SK-N-SH (cell line): Measurements from ENCODE around the gene EHD3. TPM values are rescaled to one million over a fixed set of nuclear protein-coding genes. Genes with fewer than 3 reads are reported as not detected.

ENCODE experiments used
- CTCF ChIA-PET: fragments of 300-600, 350-600 bp; formaldehyde crosslinking; extraction: SDS; loops from one replicate; lab custom pipeline; 2021; lab: Yijun Ruan, JAX
- POLR2A ChIA-PET: fragments of 350-600 bp; sonication (Branson Sonifier 250); formaldehyde crosslinking; extraction: SDS; loops from one replicate; lab custom pipeline; 2020; ENCODE audit warnings: antibody characterized with exemption, inconsistent platforms; lab: Yijun Ruan, JAX
- DNase-seq: peaks from one replicate; pipeline ENCODE4 v3.0.0; 2012
- H2AFZ ChIP-seq: fragments of 200-600 bp; sonication (generic); 2 replicates; pipeline ENCODE4 v1.8.1; 2016; ENCODE audit warnings: antibody characterized with exemption, mild to moderate bottlenecking, low read depth
- H3F3A ChIP-seq: fragments of 200-600 bp; sonication (generic); replicated peaks from 2 replicates; pipeline ENCODE3; 2016; ENCODE audit warnings: antibody characterized with exemption, mild to moderate bottlenecking; ENCODE audit not compliant: insufficient read depth
- H3K27ac ChIP-seq, 2 experiments: fragments of 200-500 bp in 1 of 2; fragments of 200-600 bp in 1 of 2; sonication (Bioruptor generic) in 1 of 2; sonication (generic), shearing (Covaris generic) in 1 of 2; 2 replicates each; pipeline versions ENCODE4 v1.5.1 to v1.6.1; 2014 to 2016; ENCODE audit warnings: low read depth in 2 of 2, inconsistent platforms in 1 of 2, low read length in 1 of 2, mild to moderate bottlenecking in 1 of 2, mixed read lengths in 1 of 2
- H3K27me3 ChIP-seq: fragments of 200-600 bp; sonication (generic), shearing (Covaris generic); 2 replicates; pipeline ENCODE4 v1.6.1; 2016; ENCODE audit warnings: mixed run types; ENCODE audit not compliant: insufficient read depth
- H3K36me3 ChIP-seq, 2 experiments: fragments of 200-500 bp in 1 of 2; fragments of 200-600 bp in 1 of 2; sonication (Bioruptor generic) in 1 of 2; sonication (generic) in 1 of 2; replicated peaks in 1 of 2; 2 replicates each; pipeline versions ENCODE3 to v1.5.1; 2014 to 2016; ENCODE audit warnings: low read length in 1 of 2, mild to moderate bottlenecking in 1 of 2; ENCODE audit not compliant: insufficient read depth in 2 of 2, control insufficient read depth in 1 of 2
- H3K4me1 ChIP-seq, 2 experiments: fragments of 200-500 bp in 1 of 2; fragments of 200-600 bp in 1 of 2; sonication (Bioruptor generic) in 1 of 2; sonication (generic), shearing (Covaris generic) in 1 of 2; 2 replicates each; pipeline versions ENCODE4 v1.5.1 to v1.6.1; 2014 to 2016; ENCODE audit warnings: low read depth in 1 of 2, low read length in 1 of 2, mixed run types in 1 of 2; ENCODE audit not compliant: insufficient read depth in 2 of 2, control insufficient read depth in 1 of 2
- H3K4me2 ChIP-seq: fragments of 200-600 bp; sonication (generic), shearing (Covaris generic); 2 replicates; pipeline ENCODE4 v1.6.1; 2017; ENCODE audit warnings: mixed run types
- H3K4me3 ChIP-seq, 2 experiments: fragments of 200-500 bp in 1 of 2; fragments of 200-600 bp in 1 of 2; sonication (Bioruptor generic) in 1 of 2; sonication (generic), shearing (Covaris generic) in 1 of 2; 2 replicates each; pipeline versions ENCODE4 v1.5.1 to v1.8.1; 2014 to 2016; ENCODE audit warnings: low read depth in 2 of 2, inconsistent platforms in 1 of 2, low read length in 1 of 2, mild to moderate bottlenecking in 1 of 2, mixed read lengths in 1 of 2, moderate library complexity in 1 of 2
- H3K79me2 ChIP-seq: fragments of 200-600 bp; sonication (generic); 2 replicates; pipeline ENCODE4 v1.8.1; 2017; ENCODE audit warnings: mild to moderate bottlenecking; ENCODE audit not compliant: insufficient read depth
- H3K9ac ChIP-seq: fragments of 200-600 bp; sonication (generic); 2 replicates; pipeline ENCODE4 v1.6.1; 2017; ENCODE audit warnings: mixed run types
- H3K9me2 ChIP-seq: fragments of 200-600 bp; sonication (generic); 2 replicates; pipeline ENCODE4 v1.6.1; 2017; ENCODE audit warnings: mixed run types
- H3K9me3 ChIP-seq: fragments of 200-600 bp; sonication (generic); 2 replicates; pipeline ENCODE4 v1.6.1; 2017; ENCODE audit warnings: mixed run types, mild to moderate bottlenecking, moderate library complexity
- H4K20me1 ChIP-seq: fragments of 200-600 bp; sonication (generic); 2 replicates; pipeline ENCODE4 v1.6.1; 2017; ENCODE audit warnings: mild to moderate bottlenecking, mixed run types; ENCODE audit not compliant: insufficient read depth
- EP300 ChIP-seq, 2 experiments: IDR thresholded peaks; 2 replicates each; pipeline versions ENCODE4 v1.4.0 to v1.6.1; 2012; ENCODE audit warnings: borderline replicate concordance in 1 of 2, low read depth in 1 of 2, low read length in 1 of 2
- FOXJ3 ChIP-seq: sonication (generic); formaldehyde crosslinking; IDR thresholded peaks from 2 replicates; pipeline ENCODE4 v1.5.1; 2020; ENCODE audit warnings: mild to moderate bottlenecking, missing genetic modification reagents
- NFIC ChIP-seq: IDR thresholded peaks from 2 replicates; pipeline ENCODE4 v1.4.0; 2012; ENCODE audit warnings: borderline replicate concordance
- NRF1 ChIP-seq: IDR thresholded peaks from 2 replicates; pipeline ENCODE4 v1.6.1; 2012; ENCODE audit warnings: low read depth, mild to moderate bottlenecking, low read length
- PBX3 ChIP-seq: IDR thresholded peaks from 2 replicates; pipeline ENCODE4; 2012
- RCOR1 ChIP-seq: fragments of 150-350 bp; IDR thresholded peaks from 2 replicates; pipeline ENCODE4 v1.6.1; 2017; ENCODE audit warnings: antibody characterized with exemption, low read length
- REST ChIP-seq: IDR thresholded peaks from 2 replicates; pipeline ENCODE4 v1.6.1; 2012; ENCODE audit warnings: mild to moderate bottlenecking, low read depth, low read length, moderate library complexity
- TAF1 ChIP-seq: IDR thresholded peaks from 2 replicates; pipeline ENCODE4 v1.6.1; 2012; ENCODE audit warnings: low read depth, mild to moderate bottlenecking, low read length, moderate library complexity, borderline replicate concordance
- ZBTB33 ChIP-seq: IDR thresholded peaks from 2 replicates; pipeline ENCODE4 v1.4.0; 2012; ENCODE audit warnings: low read depth, borderline replicate concordance
- WGBS: methylation state at CpG from one replicate; pipeline ENCODE4 v1.1.6; 2017; ENCODE audit warnings: low lambda C conversion rate; 5-methylcytosine and 5-hydroxymethylcytosine counted together
- polyA plus RNA-seq, 3 experiments: library from polyadenylated mRNA; depleted of rRNA; stranded (reverse); fragments of >200 nt; gene quantifications; 2 replicates each; pipeline ENCODE4 v1.2.3, GENCODE V29; 2012

The EHD3 gene
- polyA plus RNA-seq, 1 of the 3 experiments (the other 2 are of a cell fraction): 45.4 TPM

- TF ChIP-seq ZBTB33: no peak
- TF ChIP-seq NRF1: no peak
- no peak for TF ChIP-seq NFIC
- TF ChIP-seq EP300 (IDR thresholded peaks at IDR 0.05; ENCODE audit: borderline replicate concordance in 1 of 2, low read depth in 1 of 2, low read length in 1 of 2): peak in 1 of 2 experiments; percentile 36; a peak in 1 of 4 replicates
- TF ChIP-seq TAF1: no peak
- no peak for TF ChIP-seq REST
Measured at GRCh38 chr2:31246184-31246852, 12.4 kb downstream of the EHD3 start (continued).

GRCh38 chr2:31247711-31248110 lies 13.8 kb downstream of the EHD3 start:
- 71% methylated on average over 5 of the region's 5 CpGs for WGBS
- ChIA-PET CTCF (interaction anchor here (0.9 to 1.8 kb wide), 2 partner anchors 43 to 86 kb away, joined by 3 to 7 read pairs; no protein-coding TSS in a partner anchor), POLR2A (no interaction called here)
- Histone ChIP-seq H3K4me1 (peaks cover 4 to 6% of the 10 kb centered on the region in 2 experiments; a peak in 1 of 4 replicates), H3K9me3 (no peaks in the 10 kb centered on the region), H3K79me2 (peaks cover 8% of the 10 kb centered on the region; the same call in 1 of the 2 replicates), H3K4me3 (no peak overlapping the region), H3K9ac (no peak overlapping the region), H3K27ac (no peak overlapping the region), H4K20me1 (peaks cover 8% of the 10 kb centered on the region), H3K27me3 (no peaks in the 10 kb centered on the region), H3K4me2 (no peak overlapping the region), H3F3A (no peaks in the 10 kb centered on the region), H3K36me3 (peaks cover 39 to 45% of the 10 kb centered on the region in 2 experiments), H3K9me2 (no peaks in the 10 kb centered on the region), H2AFZ (no peak overlapping the region)
- TF ChIP-seq PBX3 (peak; percentile 38; the same call in 1 of the 2 replicates), FOXJ3 (CRISPR knock-in tag) (no peak), RCOR1 (no peak)
- DNase-seq: no peak
